HCT116 (cell line): Measurements from ENCODE around the gene EMC10.

Experiments
- CEBPB ChIP-seq: IDR thresholded peaks from 2 replicates; pipeline ENCODE4 v1.6.1; 2012; ENCODE audit warnings: low read depth
- CTCF ChIP-seq, 3 experiments: fragments of 200-600 bp in 1 of 3; sonication (generic) in 1 of 3; IDR thresholded peaks in 2 of 3; conservative IDR thresholded peaks in 1 of 3; 2 replicates each; pipeline ENCODE4 v1.5.1; 2012 to 2017; ENCODE audit warnings: low read depth in 2 of 3, low read length in 2 of 3, antibody characterized with exemption in 1 of 3, borderline replicate concordance in 1 of 3, control low read depth in 1 of 3, mild to moderate bottlenecking in 1 of 3, mixed read lengths in 1 of 3, mixed run types in 1 of 3, moderate library complexity in 1 of 3; ENCODE audit not compliant: insufficient read depth in 1 of 3
- EGR1 ChIP-seq: IDR thresholded peaks from 2 replicates; pipeline ENCODE4 v1.6.1; 2012; ENCODE audit warnings: low read depth
- EZH2 ChIP-seq: fragments of 200-600 bp; sonication (generic); IDR thresholded peaks from 2 replicates; pipeline ENCODE4 v1.6.1; 2017; ENCODE audit warnings: antibody characterized with exemption, mixed run types
- EZH2phosphoT487 ChIP-seq: fragments of 200-600 bp; IDR thresholded peaks from 2 replicates; pipeline ENCODE4 v1.6.1; 2018; ENCODE audit warnings: antibody characterized with exemption, borderline replicate concordance
- MAX ChIP-seq: IDR thresholded peaks from 2 replicates; pipeline ENCODE4 v1.6.1; 2012
- POLR2A ChIP-seq: IDR thresholded peaks from 2 replicates; pipeline ENCODE4 v1.7.0; 2011; ENCODE audit warnings: borderline replicate concordance; ENCODE audit not compliant: insufficient read depth, insufficient read length; ENCODE audit errors: extremely low read depth
- POLR2AphosphoS5 ChIP-seq: IDR thresholded peaks from 2 replicates; pipeline ENCODE4 v1.6.1; 2011; ENCODE audit warnings: mild to moderate bottlenecking, low read depth, low read length, moderate library complexity
- RAD21 ChIP-seq: IDR thresholded peaks from 2 replicates; pipeline ENCODE4 v1.6.1; 2012; ENCODE audit warnings: low read depth, mild to moderate bottlenecking
- REST ChIP-seq: IDR thresholded peaks from 2 replicates; pipeline ENCODE4 v1.6.1; 2012; ENCODE audit warnings: low read depth
- SIN3A ChIP-seq: IDR thresholded peaks from 2 replicates; pipeline ENCODE4 v1.6.1; 2012; ENCODE audit warnings: low read depth
- SP1 ChIP-seq: IDR thresholded peaks from 2 replicates; pipeline ENCODE4 v1.6.1; 2012; ENCODE audit warnings: low read depth
- YY1 ChIP-seq: IDR thresholded peaks from 2 replicates; pipeline ENCODE4 v1.6.1; 2011; ENCODE audit warnings: low read length, low read depth, moderate library complexity, mild to moderate bottlenecking; ENCODE audit not compliant: insufficient replicate concordance; ENCODE audit errors: extremely low read depth
- ZNF274 ChIP-seq: fragments of 200-500 bp; sonication (Bioruptor generic); IDR thresholded peaks from 2 replicates; pipeline ENCODE4 v1.6.1; 2014; ENCODE audit warnings: mild to moderate bottlenecking, low read depth, low read length, inconsistent platforms

GRCh38 chr19:50500753-50501151 lies 24.4 kb downstream of the EMC10 start:
- TF ChIP-seq CEBPB (no peak), CTCF (IDR thresholded peaks at IDR 0.05 in 2 of 3, conservative IDR thresholded peaks at IDR 0.05 in 1 of 3; ENCODE audit: borderline replicate concordance in 1 of 3, insufficient read depth in 1 of 3, low read depth in 2 of 3, low read length in 2 of 3) (no peak), SIN3A (no peak), RAD21 (no peak), EZH2phosphoT487 (no peak), EZH2 (no peak), YY1 (no peak), ZNF274 (no peak), EGR1 (no peak), MAX (no peak), REST (no peak), POLR2A (no peak), POLR2AphosphoS5 (no peak), SP1 (no peak)
